ENCODE measurements around the gene RBP4.
A peak's percentile ranks its signal among the peaks of the same experiment; 100 is the strongest.
"Not testable (repeated sequence)": the region's sequence is repeated elsewhere in the genome, so short reads cannot be mapped to it uniquely, and the experiment has no call there.

The RBP4 gene

GRCh38 chr10:93566435-93567276 is 34.4 kb downstream of the RBP4 start, which contains the start of gene FFAR4:
TSS of gene FFAR4 (plus strand) at chr10:93566665. CDS start at chr10:93566721, 56 bp downstream.
- peak; percentile 34 for DNase-seq (ENCODE audit: low spot score)

GRCh38 chr10:93565446-93565845 is 35.6 kb downstream of the RBP4 start:
- DNase-seq (ENCODE audit: low spot score): no peak

- DNase-seq (ENCODE audit: low spot score): no peak
These were observed 40.5 kb downstream of the RBP4 start for GRCh38 chr10:93560541-93560940.

- DNase-seq (ENCODE audit: low spot score): no peak
These were observed 41.5 kb downstream of the RBP4 start for GRCh38 chr10:93559490-93559889.

- DNase-seq (ENCODE audit: low spot score): peak; percentile 84
These were observed 46.1 kb downstream of the RBP4 start for GRCh38 chr10:93554760-93555432.

GRCh38 chr10:93554316-93554663 is 46.7 kb downstream of the RBP4 start:
- DNase-seq (ENCODE audit: low spot score): no peak

- no peak for DNase-seq (ENCODE audit: low spot score)
These were observed 47.3 kb downstream of the RBP4 start for GRCh38 chr10:93553482-93554315.

- DNase-seq (ENCODE audit: low spot score): no peak
These were observed 48.3 kb downstream of the RBP4 start for GRCh38 chr10:93552780-93553179.

GRCh38 chr10:93550606-93551005 is 50.4 kb downstream of the RBP4 start:
- DNase-seq (ENCODE audit: low spot score): no peak

- DNase-seq (ENCODE audit: low spot score): no peak
These were observed 52.5 kb downstream of the RBP4 start for GRCh38 chr10:93548376-93549071.

GRCh38 chr10:93547522-93547921 is 53.5 kb downstream of the RBP4 start:
- no peak for DNase-seq (ENCODE audit: low spot score)

GRCh38 chr10:93546995-93547394 is 54.0 kb downstream of the RBP4 start:
- not testable (repeated sequence) for DNase-seq (ENCODE audit: low spot score)

GRCh38 chr10:93542358-93542791 is 58.7 kb downstream of the RBP4 start:
- peak; percentile 29 for DNase-seq (ENCODE audit: low spot score)
